SK-MEL-5 (cell line): Measurements from ENCODE around the gene IREB2. TPM values are rescaled to one million over a fixed set of nuclear protein-coding genes. Genes with fewer than 3 reads are reported as not detected.
"Not testable (repeated sequence)": the region's sequence is repeated elsewhere in the genome, so short reads cannot be mapped to it uniquely, and the experiment has no call there.

Experiments
- DNase-seq: peaks from one replicate; pipeline ENCODE4 v3.0.0-alpha.2; 2016; ENCODE audit warnings: low read depth, low spot score
- in situ Hi-C: cut with HindIII; loops from 2 replicates; pipeline ENCODE4 v1.10.0; 2016; ENCODE audit warnings: low sequenced_read_pairs, high pct_unique_total_duplicates, low pct_unique_long_range_greater_than_20kb
- total RNA-seq: library from RNA; depleted of rRNA; stranded (reverse); fragments of >200 nt; shearing (Covaris generic); gene quantifications from 2 replicates; pipeline ENCODE4 v1.2.3, GENCODE V29; 2014

Gene IREB2
- total RNA-seq, 1 experiment from 2014 or later: 21.8 TPM

GRCh38 chr15:78507831-78508160, 69.8 kb downstream of the IREB2 start:
- no peak for DNase-seq

GRCh38 chr15:78508272-78508671, 70.3 kb downstream of the IREB2 start:
- in situ Hi-C loops: no loop called here
- DNase-seq: no peak

More at GRCh38 chr15:78507831-78508160, 69.8 kb downstream of the IREB2 start:
- in situ Hi-C loops: no loop called here

- no peak for DNase-seq
- in situ Hi-C loops: no loop called here
Measured at GRCh38 chr15:78509726-78510312, 71.8 kb downstream of the IREB2 start.

- DNase-seq, in situ Hi-C loops: not testable (repeated sequence)
Measured at GRCh38 chr15:78520035-78520434, 82.0 kb downstream of the IREB2 start.

- no peak for DNase-seq
- in situ Hi-C loops: no loop called here
Measured at GRCh38 chr15:78524230-78524629, 86.2 kb downstream of the IREB2 start.

- DNase-seq: no peak
- in situ Hi-C loops: no loop called here
Measured at GRCh38 chr15:78527325-78527724, 89.3 kb downstream of the IREB2 start.

GRCh38 chr15:78533331-78533730, 95.3 kb downstream of the IREB2 start:
- in situ Hi-C loops: no loop called here
- no peak for DNase-seq

- DNase-seq: no peak
- in situ Hi-C loops: no loop called here
Measured at GRCh38 chr15:78536134-78536533, 98.1 kb downstream of the IREB2 start.

GRCh38 chr15:78537266-78537905, 99.4 kb downstream of the IREB2 start:
- in situ Hi-C loops: no loop called here
- no peak for DNase-seq

GRCh38 chr15:78538358-78538757, 100.3 kb downstream of the IREB2 start:
- in situ Hi-C loops: no loop called here
- DNase-seq: no peak

GRCh38 chr15:78539464-78540140, 101.6 kb downstream of the IREB2 start:
- in situ Hi-C loops, DNase-seq: not testable (repeated sequence)

GRCh38 chr15:78540141-78540870, 102.3 kb downstream of the IREB2 start, which contains the start of gene PSMA4:
Gene PSMA4, plus strand, starts transcription at chr15:78540444. Its CDS starts 1,484 bp downstream, at chr15:78541928.
- peak; percentile 90 for DNase-seq
- in situ Hi-C loops: no loop called here

GRCh38 chr15:78540871-78541743, 103.1 kb downstream of the IREB2 start:
- in situ Hi-C loops: no loop called here
- DNase-seq: peak; percentile 3

- in situ Hi-C loops: no loop called here
Measured at GRCh38 chr15:78541744-78542034, 103.7 kb downstream of the IREB2 start.

GRCh38 chr15:78542647-78543046, 104.6 kb downstream of the IREB2 start:
- in situ Hi-C loops: no loop called here
- DNase-seq: no peak

More at GRCh38 chr15:78541744-78542034, 103.7 kb downstream of the IREB2 start:
- DNase-seq: no peak

- in situ Hi-C loops: no loop called here
- DNase-seq: no peak
Measured at GRCh38 chr15:78550194-78550593, 112.2 kb downstream of the IREB2 start.

GRCh38 chr15:78550815-78551214, 112.8 kb downstream of the IREB2 start:
- DNase-seq: no peak

More at GRCh38 chr15:78550815-78551214, 112.8 kb downstream of the IREB2 start:
- in situ Hi-C loops: no loop called here
